ENCODE data around the gene GPX5.

- TF ChIP-seq, protein P1, sequence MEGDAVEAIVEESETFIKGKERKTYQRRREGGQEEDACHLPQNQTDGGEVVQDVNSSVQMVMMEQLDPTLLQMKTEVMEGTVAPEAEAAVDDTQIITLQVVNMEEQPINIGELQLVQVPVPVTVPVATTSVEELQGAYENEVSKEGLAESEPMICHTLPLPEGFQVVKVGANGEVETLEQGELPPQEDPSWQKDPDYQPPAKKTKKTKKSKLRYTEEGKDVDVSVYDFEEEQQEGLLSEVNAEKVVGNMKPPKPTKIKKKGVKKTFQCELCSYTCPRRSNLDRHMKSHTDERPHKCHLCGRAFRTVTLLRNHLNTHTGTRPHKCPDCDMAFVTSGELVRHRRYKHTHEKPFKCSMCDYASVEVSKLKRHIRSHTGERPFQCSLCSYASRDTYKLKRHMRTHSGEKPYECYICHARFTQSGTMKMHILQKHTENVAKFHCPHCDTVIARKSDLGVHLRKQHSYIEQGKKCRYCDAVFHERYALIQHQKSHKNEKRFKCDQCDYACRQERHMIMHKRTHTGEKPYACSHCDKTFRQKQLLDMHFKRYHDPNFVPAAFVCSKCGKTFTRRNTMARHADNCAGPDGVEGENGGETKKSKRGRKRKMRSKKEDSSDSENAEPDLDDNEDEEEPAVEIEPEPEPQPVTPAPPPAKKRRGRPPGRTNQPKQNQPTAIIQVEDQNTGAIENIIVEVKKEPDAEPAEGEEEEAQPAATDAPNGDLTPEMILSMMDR (IDR thresholded peaks at IDR 0.05), result no peak
- no peak for TF ChIP-seq POLR2A (IDR thresholded peaks at IDR 0.05)
Observed at GRCh38 chr6:28525496-28526039, at the start of gene GPX5.

Data from body of pancreas (tissue), 4 donors.